Chondrocyte (in vitro differentiated cells): ENCODE data around the gene TMED1. TPM values are rescaled to one million over a fixed set of nuclear protein-coding genes. Genes with fewer than 3 reads are reported as not detected.
A peak's percentile ranks its signal among the peaks of the same experiment; 100 is the strongest.

Source experiments
- DNase-seq: peaks from one replicate; pipeline ENCODE4 v3.0.0; 2021; ENCODE audit warnings: mixed read lengths, low spot score
- H3K27ac Mint-ChIP-seq: one replicate; pipeline ENCODE4 v1.8.0; 2021; ENCODE audit warnings: mild to moderate bottlenecking, moderate library complexity, mixed read lengths; ENCODE audit not compliant: unreplicated experiment
- H3K27me3 Mint-ChIP-seq: 2 replicates; pipeline ENCODE4 v1.8.0; 2021; ENCODE audit warnings: low read depth, mixed read lengths
- H3K36me3 Mint-ChIP-seq: 2 replicates; pipeline ENCODE4 v1.8.0; 2021; ENCODE audit warnings: low read depth, mixed read lengths
- H3K4me1 Mint-ChIP-seq: 2 replicates; pipeline ENCODE4 v1.8.0; 2021; ENCODE audit warnings: low read depth, mild to moderate bottlenecking, mixed read lengths
- H3K4me3 Mint-ChIP-seq: one replicate; pipeline ENCODE4 v1.8.0; 2021; ENCODE audit warnings: mild to moderate bottlenecking, moderate library complexity, mixed read lengths; ENCODE audit not compliant: unreplicated experiment
- H3K9me3 Mint-ChIP-seq: 2 replicates; pipeline ENCODE4 v1.8.0; 2021; ENCODE audit warnings: low read depth, mixed read lengths
- total RNA-seq: library from RNA; stranded (reverse); gene quantifications from 3 replicates; pipeline ENCODE4 v1.2.1, GENCODE V29; 2021
- TF ChIP-seq, protein P1 (sequence below): fragments of 200-600 bp; sonication (generic); IDR thresholded peaks from 2 replicates; pipeline ENCODE4 v1.5.0; 2021; ENCODE audit warnings: antibody characterized with exemption, mild to moderate bottlenecking, moderate library complexity

The TMED1 gene
- total RNA-seq, 1 donor from 2014 or later, result 29.1 TPM

DNA sequence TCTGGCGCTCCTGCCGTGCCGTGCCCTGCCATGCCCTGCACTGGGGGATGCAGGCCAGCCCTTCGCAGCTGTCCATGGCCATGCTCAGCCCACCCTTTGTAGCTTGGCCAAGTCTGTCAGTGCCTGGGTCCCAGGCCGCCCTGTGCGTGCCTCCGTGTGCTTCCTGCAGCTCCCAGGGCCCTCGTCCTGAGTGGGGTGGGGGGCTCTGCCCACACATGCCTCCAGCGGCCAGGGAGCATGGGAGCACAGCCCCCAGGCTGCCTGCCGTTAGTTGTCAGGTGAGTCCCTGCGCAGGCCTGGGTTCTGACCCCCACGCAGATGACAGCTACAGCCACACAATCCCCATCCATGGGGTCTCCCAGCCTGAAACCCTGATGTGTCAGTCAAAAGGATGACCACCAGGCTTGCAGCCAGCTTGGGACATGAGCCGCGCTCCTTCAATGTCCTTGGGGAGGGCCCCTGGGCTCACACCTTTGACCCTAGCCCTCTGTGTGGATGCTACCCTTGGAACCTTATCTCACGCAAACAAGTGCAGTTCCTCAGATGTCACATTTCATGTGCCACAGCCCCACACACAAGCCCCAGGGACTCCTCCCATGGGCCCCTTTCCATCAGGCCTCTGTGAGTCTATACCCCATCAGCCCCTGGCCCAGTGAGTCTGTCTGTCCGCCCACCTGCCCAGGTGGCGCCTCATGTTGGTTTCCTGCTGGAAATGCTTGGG lies 24.5 kb downstream of the TMED1 start:
- Mint-ChIP-seq H3K27ac (peak overlapping the region; percentile 12), H3K4me1 (peaks cover 36% of the 10 kb centered on the region), H3K9me3 (peaks cover 3% of the 10 kb centered on the region), H3K36me3 (peaks cover 24% of the 10 kb centered on the region), H3K4me3 (no peak overlapping the region), H3K27me3 (no peaks in the 10 kb centered on the region)
- no peak for DNase-seq
- TF ChIP-seq, protein P1, sequence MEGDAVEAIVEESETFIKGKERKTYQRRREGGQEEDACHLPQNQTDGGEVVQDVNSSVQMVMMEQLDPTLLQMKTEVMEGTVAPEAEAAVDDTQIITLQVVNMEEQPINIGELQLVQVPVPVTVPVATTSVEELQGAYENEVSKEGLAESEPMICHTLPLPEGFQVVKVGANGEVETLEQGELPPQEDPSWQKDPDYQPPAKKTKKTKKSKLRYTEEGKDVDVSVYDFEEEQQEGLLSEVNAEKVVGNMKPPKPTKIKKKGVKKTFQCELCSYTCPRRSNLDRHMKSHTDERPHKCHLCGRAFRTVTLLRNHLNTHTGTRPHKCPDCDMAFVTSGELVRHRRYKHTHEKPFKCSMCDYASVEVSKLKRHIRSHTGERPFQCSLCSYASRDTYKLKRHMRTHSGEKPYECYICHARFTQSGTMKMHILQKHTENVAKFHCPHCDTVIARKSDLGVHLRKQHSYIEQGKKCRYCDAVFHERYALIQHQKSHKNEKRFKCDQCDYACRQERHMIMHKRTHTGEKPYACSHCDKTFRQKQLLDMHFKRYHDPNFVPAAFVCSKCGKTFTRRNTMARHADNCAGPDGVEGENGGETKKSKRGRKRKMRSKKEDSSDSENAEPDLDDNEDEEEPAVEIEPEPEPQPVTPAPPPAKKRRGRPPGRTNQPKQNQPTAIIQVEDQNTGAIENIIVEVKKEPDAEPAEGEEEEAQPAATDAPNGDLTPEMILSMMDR, result no peak

DNA sequence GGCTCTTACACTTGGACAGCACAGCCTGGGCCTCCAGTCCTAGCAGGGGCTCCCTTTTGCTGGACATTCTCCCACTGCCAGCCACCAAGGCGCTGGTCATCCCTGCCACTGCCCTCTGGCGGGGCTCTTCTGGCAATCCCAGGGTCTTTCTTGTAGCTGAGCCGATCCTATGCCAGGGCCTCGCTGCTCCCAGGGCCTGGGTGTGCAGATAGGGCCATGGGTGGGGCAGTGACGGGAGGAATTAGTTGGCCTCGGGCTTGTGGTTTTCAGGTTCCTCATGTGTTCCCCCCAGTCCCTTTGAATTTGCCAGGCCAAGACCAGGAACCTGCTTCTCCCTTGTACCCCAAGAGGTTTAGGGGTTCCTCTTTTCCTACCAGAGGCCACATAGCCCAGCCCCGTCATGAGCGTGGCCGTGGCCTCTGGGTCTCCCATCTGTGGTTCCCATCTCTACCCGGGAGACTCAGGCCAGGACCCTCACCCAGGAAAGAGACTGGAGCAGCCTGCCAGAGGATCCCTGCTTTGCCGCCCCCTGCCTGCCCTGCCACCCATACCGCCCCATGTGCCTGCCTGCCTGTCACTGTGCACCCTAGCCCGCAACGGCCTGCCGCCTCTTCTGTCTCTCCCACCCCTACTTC lies 26.2 kb downstream of the TMED1 start:
- Mint-ChIP-seq H3K9me3 (peaks cover 3% of the 10 kb centered on the region), H3K27me3 (no peaks in the 10 kb centered on the region), H3K4me3 (no peak overlapping the region), H3K36me3 (peaks cover 23% of the 10 kb centered on the region), H3K4me1 (peaks cover 25% of the 10 kb centered on the region), H3K27ac (peak overlapping the region; percentile 36)
- no peak for DNase-seq
- TF ChIP-seq, protein P1, result no peak

DNA sequence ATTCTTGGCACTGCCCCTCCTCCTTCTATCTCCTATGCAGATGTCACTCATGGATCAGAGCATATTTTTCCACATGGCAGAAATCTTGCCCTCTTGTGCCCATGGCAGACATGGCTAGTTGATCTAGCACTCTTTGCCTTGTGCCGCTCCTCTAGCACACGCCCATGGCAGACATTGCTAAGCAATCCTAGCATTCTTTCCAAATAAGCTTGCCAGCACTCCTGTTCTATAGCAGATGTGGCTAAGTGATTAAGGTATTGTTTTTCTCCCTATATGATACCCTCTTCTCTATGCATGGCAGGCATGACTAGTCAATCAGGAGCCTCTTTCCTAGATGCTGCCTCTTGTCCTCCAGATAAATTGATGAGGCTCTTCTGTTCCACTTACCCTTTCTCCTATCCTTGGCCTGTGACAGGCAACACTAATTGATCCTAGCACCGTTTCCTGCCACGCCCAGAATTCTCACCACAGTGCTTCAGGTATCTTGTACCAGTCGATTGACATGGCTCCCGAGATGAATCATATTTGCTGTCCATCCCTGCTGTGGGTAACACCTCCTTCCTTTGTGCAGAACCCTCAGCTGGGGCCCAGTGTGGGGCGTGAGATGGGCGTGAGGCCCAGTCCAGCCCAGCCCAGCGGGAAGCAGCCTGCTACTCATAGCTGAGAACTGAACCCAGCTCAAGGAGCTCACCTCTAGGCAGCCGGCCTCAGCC lies 26.9 kb downstream of the TMED1 start:
- TF ChIP-seq, protein P1, result no peak
- no peaks in the 10 kb centered on the region for H3K27me3 Mint-ChIP-seq
- peaks cover 20% of the 10 kb centered on the region for H3K4me1 Mint-ChIP-seq
- DNase-seq, result no peak
- peaks cover 3% of the 10 kb centered on the region for H3K9me3 Mint-ChIP-seq
- peaks cover 20% of the 10 kb centered on the region for H3K36me3 Mint-ChIP-seq
- no peak overlapping the region for H3K4me3 Mint-ChIP-seq
- H3K27ac Mint-ChIP-seq, result peak overlapping the region; percentile 64

DNA sequence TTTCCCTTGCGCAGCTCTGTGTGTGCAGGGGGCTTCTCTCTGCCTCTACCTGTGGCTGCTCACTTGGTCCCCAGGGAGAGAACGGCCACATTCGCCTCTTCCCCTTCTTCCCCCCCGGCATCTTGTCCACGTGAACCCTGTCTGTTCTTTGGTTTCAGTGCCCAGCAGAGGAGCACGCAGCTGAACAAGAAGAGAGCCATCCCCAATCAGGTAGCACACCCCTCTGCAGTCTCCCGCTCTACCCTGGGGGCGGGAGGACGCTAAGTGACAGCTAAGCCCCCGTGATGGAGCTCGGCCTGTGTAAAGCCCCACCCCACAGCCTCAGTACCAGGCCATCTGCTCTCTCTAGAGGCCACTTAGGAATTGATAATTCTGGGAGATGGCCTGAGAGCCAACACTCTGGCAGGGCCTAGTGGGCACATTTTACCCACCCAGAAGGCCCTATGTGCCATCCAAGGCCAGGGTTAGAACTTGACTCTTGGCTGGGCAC lies 30.2 kb downstream of the TMED1 start:
- Mint-ChIP-seq H3K27ac (no peak overlapping the region), H3K4me1 (peaks cover 9% of the 10 kb centered on the region), H3K36me3 (peaks cover 22% of the 10 kb centered on the region), H3K4me3 (no peak overlapping the region), H3K9me3 (peaks cover 3% of the 10 kb centered on the region), H3K27me3 (no peaks in the 10 kb centered on the region)
- TF ChIP-seq, protein P1, result no peak
- DNase-seq, result no peak

DNA sequence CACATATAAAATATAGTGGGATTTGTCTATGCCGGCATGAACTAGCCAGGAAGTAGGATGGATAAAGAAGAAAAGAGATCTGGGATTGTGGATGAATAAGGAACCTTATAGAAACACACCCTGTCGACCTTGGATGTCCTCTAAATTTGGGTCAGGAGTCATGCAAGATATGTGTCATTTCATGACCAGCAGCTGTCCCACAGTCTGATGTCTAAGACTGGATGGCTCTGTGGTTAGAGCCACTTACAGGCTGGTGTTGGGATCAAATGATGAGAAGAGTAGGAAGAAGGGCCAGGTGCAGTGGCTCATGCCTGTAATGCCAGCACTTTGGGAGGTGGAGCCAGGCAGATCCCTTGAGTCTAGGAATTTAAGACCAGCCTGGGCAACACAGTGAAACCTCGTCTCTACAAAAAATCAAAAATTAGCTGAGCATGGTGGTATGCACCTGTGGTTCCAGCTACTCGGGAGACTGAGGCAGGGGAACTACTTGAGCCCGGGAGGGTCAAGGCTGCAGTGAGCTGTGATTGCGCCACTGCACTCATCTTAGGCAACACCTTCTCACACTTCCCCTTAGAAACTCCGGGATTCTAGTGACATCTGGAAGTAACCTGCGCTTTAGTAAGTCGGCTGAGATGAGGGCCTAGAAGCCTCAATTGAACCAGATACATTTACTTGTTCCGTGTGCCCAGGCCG lies 30.8 kb downstream of the TMED1 start:
- no peak for DNase-seq
- TF ChIP-seq, protein P1, result no peak
- no peak overlapping the region for H3K27ac Mint-ChIP-seq
- peaks cover 3% of the 10 kb centered on the region for H3K9me3 Mint-ChIP-seq
- no peak overlapping the region for H3K4me3 Mint-ChIP-seq
- H3K4me1 Mint-ChIP-seq, result peaks cover 9% of the 10 kb centered on the region
- H3K36me3 Mint-ChIP-seq, result peaks cover 22% of the 10 kb centered on the region
- H3K27me3 Mint-ChIP-seq, result no peaks in the 10 kb centered on the region
